ENCODE results near the gene PPP2R2B. TPM values are rescaled to one million over a fixed set of nuclear protein-coding genes. Genes with fewer than 3 reads are reported as not detected.

The PPP2R2B gene
- total RNA-seq, 1 donor from 2014 or later: 136 TPM

- DNase-seq (ENCODE audit: low spot score in 2 of 2): no peak
- no peak for FAIRE-seq
Observed at GRCh38 chr5:146671561-146672295, 206.8 kb downstream of the PPP2R2B start.

GRCh38 chr5:146669656-146670055 is 208.9 kb downstream of the PPP2R2B start:
- DNase-seq (ENCODE audit: low spot score in 2 of 2) (no peak), FAIRE-seq (no peak)

GRCh38 chr5:146667633-146668272 is 210.8 kb downstream of the PPP2R2B start:
- no peak for DNase-seq (ENCODE audit: low spot score in 2 of 2)

GRCh38 chr5:146662229-146662628 is 216.3 kb downstream of the PPP2R2B start:
- no peak for DNase-seq (ENCODE audit: low spot score in 2 of 2)

More at GRCh38 chr5:146667633-146668272, 210.8 kb downstream of the PPP2R2B start:
- no peak for FAIRE-seq

GRCh38 chr5:146660376-146660960 is 218.1 kb downstream of the PPP2R2B start:
- no peak for DNase-seq (ENCODE audit: low spot score in 2 of 2)
- no peak for FAIRE-seq

More at GRCh38 chr5:146662229-146662628, 216.3 kb downstream of the PPP2R2B start:
- no peak for FAIRE-seq

GRCh38 chr5:146659961-146660360 is 218.6 kb downstream of the PPP2R2B start:
- DNase-seq (ENCODE audit: low spot score in 2 of 2): no peak
- no peak for FAIRE-seq

GRCh38 chr5:146656703-146657102 is 221.9 kb downstream of the PPP2R2B start:
- DNase-seq (ENCODE audit: low spot score in 2 of 2): no peak
- FAIRE-seq: no peak

- no peak for DNase-seq (ENCODE audit: low spot score in 2 of 2)
- FAIRE-seq: no peak
Observed at GRCh38 chr5:146653560-146653959, 225.0 kb downstream of the PPP2R2B start.

- FAIRE-seq (no peak), DNase-seq (ENCODE audit: low spot score in 2 of 2) (no peak)
Observed at GRCh38 chr5:146652547-146652946, 226.0 kb downstream of the PPP2R2B start.

GRCh38 chr5:146647656-146648199 is 230.8 kb downstream of the PPP2R2B start:
- DNase-seq (ENCODE audit: low spot score in 2 of 2) (no peak), FAIRE-seq (no peak)

- FAIRE-seq: no peak
- no peak for DNase-seq (ENCODE audit: low spot score in 2 of 2)
Observed at GRCh38 chr5:146646441-146646840, 232.1 kb downstream of the PPP2R2B start.

GRCh38 chr5:146645342-146645741 is 233.2 kb downstream of the PPP2R2B start:
- DNase-seq (ENCODE audit: low spot score in 2 of 2): no peak
- FAIRE-seq: no peak

GRCh38 chr5:146644831-146645230 is 233.7 kb downstream of the PPP2R2B start:
- DNase-seq (ENCODE audit: low spot score in 2 of 2) (no peak), FAIRE-seq (no peak)

- no peak for FAIRE-seq
- no peak for DNase-seq (ENCODE audit: low spot score in 2 of 2)
Observed at GRCh38 chr5:146643776-146644175, 234.8 kb downstream of the PPP2R2B start.

- no peak for DNase-seq (ENCODE audit: low spot score in 2 of 2)
- FAIRE-seq: no peak
Observed at GRCh38 chr5:146642410-146642809, 236.1 kb downstream of the PPP2R2B start.

- FAIRE-seq (no peak), DNase-seq (ENCODE audit: low spot score in 2 of 2) (no peak)
Observed at GRCh38 chr5:146641941-146642340, 236.6 kb downstream of the PPP2R2B start.

- FAIRE-seq: no peak
Observed at GRCh38 chr5:146640285-146640896, 238.2 kb downstream of the PPP2R2B start.

GRCh38 chr5:146635443-146635842 is 243.1 kb downstream of the PPP2R2B start:
- FAIRE-seq: no peak
- no peak for DNase-seq (ENCODE audit: low spot score in 2 of 2)

More at GRCh38 chr5:146640285-146640896, 238.2 kb downstream of the PPP2R2B start:
- no peak for DNase-seq (ENCODE audit: low spot score in 2 of 2)

- no peak for FAIRE-seq
- no peak for DNase-seq (ENCODE audit: low spot score in 2 of 2)
Observed at GRCh38 chr5:146633323-146633764, 245.2 kb downstream of the PPP2R2B start.

- FAIRE-seq: no peak
- no peak for DNase-seq (ENCODE audit: low spot score in 2 of 2)
Observed at GRCh38 chr5:146632620-146633322, 245.8 kb downstream of the PPP2R2B start.
